CD4-positive, CD25-positive, alpha-beta regulatory T cell (primary cell): ENCODE results near the gene CMTM4. TPM values are rescaled to one million over a fixed set of nuclear protein-coding genes. Genes with fewer than 3 reads are reported as not detected.
"Not testable (repeated sequence)": the region's sequence is repeated elsewhere in the genome, so short reads cannot be mapped to it uniquely, and the experiment has no call there.

Experiments
- ATAC-seq, 2 donors: fragments of 150-1000 bp; cut with Tn5 transposase; one replicate each; pipeline ENCODE4 v1.10.0; 2021; ENCODE audit warnings: low read depth in 2 of 2, moderate number of reproducible peaks in 2 of 2, moderate library complexity in 1 of 2
- DNase-seq, 3 donors: peaks; one replicate each; pipeline versions ENCODE4 v3.0.0 to v3.0.0-alpha.2; 2012 to 2022; ENCODE audit warnings: mixed read lengths in 1 of 3
- H3K27ac ChIP-seq: one replicate; pipeline ENCODE4 v1.7.0; 2013; ENCODE audit warnings: mild to moderate bottlenecking, low read length; ENCODE audit not compliant: insufficient read depth, poor library complexity, severe bottlenecking
- H3K27me3 ChIP-seq: one replicate; pipeline ENCODE4 v1.7.0; 2013; ENCODE audit warnings: low read length; ENCODE audit not compliant: control insufficient read depth, insufficient read depth
- H3K36me3 ChIP-seq: one replicate; pipeline ENCODE4 v1.7.0; 2013; ENCODE audit warnings: mild to moderate bottlenecking, low read length, moderate library complexity; ENCODE audit not compliant: control insufficient read depth, insufficient read depth
- H3K4me1 ChIP-seq: 2 replicates; pipeline ENCODE4 v1.7.0; 2013; ENCODE audit warnings: mild to moderate bottlenecking, low read length; ENCODE audit not compliant: insufficient read depth, control insufficient read depth, poor library complexity, severe bottlenecking
- H3K4me3 ChIP-seq: one replicate; pipeline ENCODE4 v1.7.0; 2013; ENCODE audit warnings: low read depth, mild to moderate bottlenecking, low read length, moderate library complexity
- H3K9me3 ChIP-seq, 2 experiments: 1 replicate in 1 of 2; 2 replicates in 1 of 2; pipeline ENCODE4 v1.7.0; 2013; ENCODE audit warnings: low read length in 2 of 2, mild to moderate bottlenecking in 1 of 2, moderate library complexity in 1 of 2; ENCODE audit not compliant: control insufficient read depth in 2 of 2
- H3K27ac Mint-ChIP-seq, 3 donors: one replicate each; pipeline ENCODE4 v1.8.0; 2020 to 2022; ENCODE audit warnings: mild to moderate bottlenecking in 3 of 3, mixed read lengths in 3 of 3, moderate library complexity in 2 of 3
- H3K27me3 Mint-ChIP-seq: one replicate; pipeline ENCODE4 v1.8.0; 2022; ENCODE audit warnings: mild to moderate bottlenecking, mixed read lengths
- H3K36me3 Mint-ChIP-seq: one replicate; pipeline ENCODE4 v1.8.0; 2020; ENCODE audit warnings: mixed read lengths
- H3K4me1 Mint-ChIP-seq, 4 donors: one replicate each; pipeline ENCODE4 v1.8.0; 2020 to 2022; ENCODE audit warnings: mixed read lengths in 4 of 4, mild to moderate bottlenecking in 1 of 4
- H3K4me3 Mint-ChIP-seq, 4 donors: one replicate each; pipeline ENCODE4 v1.8.0; 2020 to 2022; ENCODE audit warnings: mild to moderate bottlenecking in 4 of 4, mixed read lengths in 4 of 4, moderate library complexity in 3 of 4
- H3K9me3 Mint-ChIP-seq, 7 donors: one replicate each; pipeline ENCODE4 v1.8.0; 2020 to 2022; ENCODE audit warnings: mixed read lengths in 7 of 7, mild to moderate bottlenecking in 3 of 7, moderate library complexity in 2 of 7
- polyA plus RNA-seq, 4 donors: library from polyadenylated mRNA; unstranded; fragments of 300-500 nt; fragmentation: Illumina TruSeq; gene quantifications; one replicate each; pipeline ENCODE4 v1.2.3, GENCODE V29; 2021
- total RNA-seq: library from RNA; stranded (reverse); gene quantifications from one replicate; pipeline ENCODE4 v1.2.3, GENCODE V29; 2022

The CMTM4 gene
- total and polyA plus RNA-seq, 5 donors from 2014 or later: 0.10 to 0.64 (median 0.18) TPM

DNA sequence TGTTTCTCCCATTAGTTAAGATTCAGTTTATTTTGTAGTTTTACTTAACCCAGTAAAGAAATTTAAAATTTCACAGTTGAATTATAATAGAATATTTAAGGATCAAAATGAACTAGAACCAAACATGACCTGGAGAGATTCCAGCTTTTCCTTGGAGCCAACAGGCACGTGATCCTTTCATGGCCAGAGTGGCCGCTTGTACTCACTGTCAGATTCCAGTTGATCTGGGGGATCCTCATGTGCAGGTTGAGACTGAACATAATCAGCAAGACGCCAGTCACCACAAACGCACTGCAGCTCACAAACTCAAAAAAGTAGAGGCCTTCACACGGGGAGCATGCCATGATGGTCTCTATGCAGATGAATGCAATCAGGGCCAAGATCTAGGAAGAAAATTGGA lies 60.3 kb downstream of the CMTM4 start:
- Mint-ChIP-seq H3K4me1 (peaks cover 0 to 2% (median 0%) of the 10 kb centered on the region in 4 donors), H3K27ac (no peak overlapping the region), H3K27me3 (peaks cover 7% of the 10 kb centered on the region), H3K4me3 (no peak overlapping the region), H3K36me3 (no peaks in the 10 kb centered on the region), H3K9me3 (no peaks in the 10 kb centered on the region)
- DNase-seq: no peak
- H3K27ac ChIP-seq: no peak overlapping the region
- no peaks in the 10 kb centered on the region for H3K36me3 ChIP-seq
- no peaks in the 10 kb centered on the region for H3K27me3 ChIP-seq
- H3K4me1 ChIP-seq: no peaks in the 10 kb centered on the region
- no peak overlapping the region for H3K4me3 ChIP-seq
- no peak for ATAC-seq
- H3K9me3 ChIP-seq: no peaks in the 10 kb centered on the region

DNA sequence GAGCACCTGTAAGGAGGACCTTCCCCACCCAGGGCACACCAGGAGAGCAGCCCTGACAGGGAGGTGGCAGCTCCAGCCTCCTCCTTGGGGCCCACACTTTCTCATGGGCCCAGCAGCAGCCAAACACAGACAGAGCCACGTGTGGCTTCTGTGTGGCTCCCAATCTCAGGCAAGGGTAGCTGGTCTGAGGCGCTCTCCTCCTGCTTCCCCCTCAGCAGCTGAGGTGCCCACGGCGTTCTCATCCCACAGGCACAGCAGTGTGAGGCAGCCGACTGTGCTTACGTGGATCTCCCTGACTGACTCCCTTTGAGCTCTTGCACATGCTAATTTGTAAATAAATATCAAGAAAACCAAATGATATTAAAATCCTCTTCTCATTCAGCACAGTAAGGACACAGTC lies 61.1 kb downstream of the CMTM4 start:
- Mint-ChIP-seq H3K4me3 (no peak overlapping the region), H3K4me1 (peaks cover 0 to 2% (median 0%) of the 10 kb centered on the region in 4 donors), H3K27me3 (peaks cover 7% of the 10 kb centered on the region), H3K9me3 (no peaks in the 10 kb centered on the region), H3K36me3 (no peaks in the 10 kb centered on the region), H3K27ac (no peak overlapping the region)
- H3K4me3 ChIP-seq: no peak overlapping the region
- no peak for ATAC-seq
- no peaks in the 10 kb centered on the region for H3K9me3 ChIP-seq
- no peaks in the 10 kb centered on the region for H3K36me3 ChIP-seq
- DNase-seq: no peak
- no peak overlapping the region for H3K27ac ChIP-seq
- no peaks in the 10 kb centered on the region for H3K4me1 ChIP-seq
- no peaks in the 10 kb centered on the region for H3K27me3 ChIP-seq

DNA sequence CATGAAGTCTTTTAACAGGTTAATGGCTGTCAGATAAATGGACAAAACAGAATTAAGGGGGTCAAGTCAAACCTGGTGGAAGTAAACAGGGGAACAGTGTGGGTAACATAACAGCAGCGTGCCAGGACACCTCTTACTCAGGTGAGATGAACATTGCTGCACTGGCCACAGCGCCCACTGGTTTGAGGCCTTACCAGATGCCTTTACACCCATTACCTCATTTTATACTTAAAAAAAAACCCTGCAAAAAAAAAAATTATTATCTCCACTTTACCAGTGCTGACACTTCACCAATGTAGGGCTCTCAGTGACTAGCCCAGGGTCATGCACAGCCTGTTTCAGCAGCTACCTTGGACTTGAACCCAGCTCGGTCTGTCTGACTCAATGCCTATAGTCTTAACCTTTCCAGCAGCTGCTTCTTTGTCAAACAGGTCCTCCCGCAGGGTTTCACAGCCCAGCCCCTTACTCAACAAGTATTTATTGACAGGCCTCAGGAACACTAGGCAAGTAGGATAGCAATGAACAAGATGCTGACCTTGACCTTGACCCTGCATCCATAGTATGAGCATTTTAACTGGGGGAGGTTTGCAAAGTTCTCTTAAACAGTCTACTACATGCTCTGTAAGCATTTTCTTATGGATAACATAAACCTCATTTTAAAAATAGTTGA lies 61.9 kb downstream of the CMTM4 start:
- no peaks in the 10 kb centered on the region for H3K9me3 Mint-ChIP-seq
- ATAC-seq: no peak
- peaks cover 7% of the 10 kb centered on the region for H3K27me3 Mint-ChIP-seq
- Histone ChIP-seq H3K9me3 (no peaks in the 10 kb centered on the region), H3K4me3 (no peak overlapping the region), H3K27ac (no peak overlapping the region), H3K36me3 (no peaks in the 10 kb centered on the region), H3K27me3 (no peaks in the 10 kb centered on the region), H3K4me1 (no peaks in the 10 kb centered on the region)
- DNase-seq: no peak
- H3K36me3 Mint-ChIP-seq: no peaks in the 10 kb centered on the region
- H3K4me3 Mint-ChIP-seq: no peak overlapping the region
- H3K4me1 Mint-ChIP-seq: peaks cover 0 to 2% (median 0%) of the 10 kb centered on the region in 4 donors
- no peak overlapping the region for H3K27ac Mint-ChIP-seq

DNA sequence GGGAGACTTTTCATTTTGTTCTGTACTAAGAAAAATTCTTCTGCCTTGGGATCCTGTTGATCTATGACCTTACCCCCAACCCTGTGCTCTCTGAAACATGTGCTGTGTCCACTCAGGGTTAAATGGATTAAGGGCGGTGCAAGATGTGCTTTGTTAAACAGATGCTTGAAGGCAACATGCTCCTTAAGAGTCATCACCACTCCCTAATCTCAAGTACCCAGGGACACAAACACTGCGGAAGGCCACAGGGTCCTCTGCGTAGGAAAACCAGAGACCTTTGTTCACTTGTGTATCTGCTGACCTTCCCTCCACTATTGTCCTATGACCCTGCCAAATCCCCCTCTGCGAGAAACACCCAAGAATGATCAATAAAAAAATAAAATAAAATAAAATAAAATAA lies 65.0 kb downstream of the CMTM4 start:
- not testable (repeated sequence) for H3K4me3 Mint-ChIP-seq, H3K4me3 ChIP-seq, DNase-seq, H3K36me3 Mint-ChIP-seq, H3K9me3 Mint-ChIP-seq, H3K27me3 ChIP-seq, H3K27ac ChIP-seq, ATAC-seq, H3K27me3 Mint-ChIP-seq, H3K4me1 Mint-ChIP-seq, H3K9me3 ChIP-seq, H3K4me1 ChIP-seq, H3K27ac Mint-ChIP-seq, H3K36me3 ChIP-seq

DNA sequence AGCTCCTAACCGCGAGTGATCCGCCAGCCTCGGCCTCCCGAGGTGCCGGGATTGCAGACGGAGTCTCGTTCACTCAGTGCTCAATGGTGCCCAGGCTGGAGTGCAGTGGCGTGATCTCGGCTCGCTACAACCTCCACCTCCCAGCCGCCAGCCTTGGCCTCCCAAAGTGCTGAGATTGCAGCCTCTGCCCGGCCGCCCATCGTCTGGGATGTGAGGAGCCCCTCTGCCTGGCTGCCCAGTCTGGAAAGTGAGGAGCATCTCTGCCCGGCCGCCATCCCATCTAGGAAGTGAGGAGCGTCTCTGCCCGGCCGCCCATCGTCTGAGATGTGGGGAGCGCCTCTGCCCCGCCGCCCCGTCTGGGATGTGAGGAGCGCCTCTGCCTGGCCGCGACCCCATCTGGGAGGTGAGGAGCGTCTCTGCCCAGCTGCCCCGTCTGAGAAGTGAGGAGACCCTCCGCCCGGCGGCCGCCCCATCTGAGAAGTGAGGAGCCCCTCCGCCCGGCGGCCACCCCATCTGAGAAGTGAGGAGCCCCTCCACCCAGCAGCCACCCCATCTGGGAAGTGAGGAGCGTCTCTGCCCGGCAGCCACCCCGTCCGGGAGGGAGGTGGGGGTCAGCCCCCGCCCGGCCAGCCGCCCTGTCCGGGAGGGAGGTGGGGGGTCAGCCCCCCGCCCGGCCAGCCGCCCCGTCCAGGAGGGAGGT lies 65.8 kb downstream of the CMTM4 start:
- not testable (repeated sequence) for ATAC-seq, H3K9me3 Mint-ChIP-seq, H3K36me3 Mint-ChIP-seq, DNase-seq, H3K36me3 ChIP-seq, H3K4me3 ChIP-seq, H3K27ac ChIP-seq, H3K4me3 Mint-ChIP-seq, H3K4me1 Mint-ChIP-seq, H3K27me3 Mint-ChIP-seq, H3K4me1 ChIP-seq, H3K27me3 ChIP-seq, H3K9me3 ChIP-seq, H3K27ac Mint-ChIP-seq

DNA sequence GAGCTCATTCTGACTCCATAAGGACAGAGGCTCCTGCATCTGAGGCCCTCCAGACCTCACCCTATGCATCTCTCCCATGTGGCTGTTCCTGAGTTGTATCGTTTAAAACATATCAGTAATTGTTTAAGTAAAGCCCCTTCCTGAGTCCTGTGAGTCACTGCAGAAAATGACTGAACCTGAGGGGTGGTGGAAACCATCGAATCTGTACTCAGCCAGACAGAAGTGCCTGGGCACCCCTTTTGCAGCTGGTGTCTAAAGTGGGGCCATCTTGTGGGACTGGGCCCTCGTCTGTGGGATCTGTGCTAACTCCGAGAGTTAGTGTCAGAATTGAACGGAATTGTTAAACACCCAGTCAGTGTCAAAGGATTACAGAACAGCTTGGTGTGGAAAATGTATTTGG lies 66.7 kb downstream of the CMTM4 start:
- Histone ChIP-seq H3K27ac (no peak overlapping the region), H3K4me3 (no peak overlapping the region), H3K27me3 (no peaks in the 10 kb centered on the region), H3K36me3 (no peaks in the 10 kb centered on the region), H3K4me1 (no peaks in the 10 kb centered on the region), H3K9me3 (no peaks in the 10 kb centered on the region)
- H3K9me3 Mint-ChIP-seq: no peaks in the 10 kb centered on the region
- no peaks in the 10 kb centered on the region for H3K27me3 Mint-ChIP-seq
- H3K4me3 Mint-ChIP-seq: no peak overlapping the region
- H3K27ac Mint-ChIP-seq: no peak overlapping the region
- ATAC-seq (no peak), DNase-seq (no peak)
- H3K4me1 Mint-ChIP-seq: no peaks in the 10 kb centered on the region
- H3K36me3 Mint-ChIP-seq: no peaks in the 10 kb centered on the region

DNA sequence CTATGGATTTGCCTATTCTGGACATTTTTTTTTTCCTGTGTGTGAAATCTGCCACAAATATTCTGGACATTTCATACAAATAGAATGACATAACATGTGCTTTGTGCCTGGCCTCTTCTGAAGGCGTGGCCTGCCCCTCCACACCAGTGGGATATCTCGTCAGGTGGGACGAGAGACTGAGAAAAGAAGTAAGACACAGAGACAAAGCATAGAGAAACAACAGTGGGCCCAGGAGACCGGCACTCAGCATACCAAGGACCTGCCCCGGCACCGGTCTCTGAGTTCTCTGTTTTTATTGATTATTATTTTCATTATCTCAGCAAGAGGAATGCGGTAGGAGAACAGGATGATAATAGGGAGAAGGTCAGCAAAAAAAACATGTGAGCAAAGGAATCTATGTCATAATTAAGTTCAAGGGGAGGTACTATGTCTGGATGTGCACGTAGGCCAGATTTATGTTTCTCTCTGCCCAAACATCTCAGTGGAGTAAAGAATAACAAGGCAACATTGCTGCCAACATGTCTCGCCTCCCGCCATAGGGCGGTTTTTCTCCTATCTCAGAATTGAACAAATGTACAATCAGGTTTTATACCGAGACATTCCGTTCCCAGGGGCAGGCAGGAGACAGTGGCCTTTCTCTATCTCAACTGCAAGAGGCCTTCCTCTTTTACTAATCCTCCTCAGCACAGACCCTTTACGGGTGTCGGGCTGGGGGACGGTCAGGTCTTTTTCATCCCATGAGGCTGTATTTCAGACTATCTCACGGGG lies 68.7 kb downstream of the CMTM4 start:
- not testable (repeated sequence) for H3K9me3 Mint-ChIP-seq, H3K27me3 Mint-ChIP-seq, H3K4me3 ChIP-seq, H3K9me3 ChIP-seq, H3K36me3 Mint-ChIP-seq, H3K4me1 ChIP-seq, DNase-seq, H3K27ac Mint-ChIP-seq, ATAC-seq, H3K4me3 Mint-ChIP-seq, H3K27me3 ChIP-seq, H3K27ac ChIP-seq, H3K36me3 ChIP-seq, H3K4me1 Mint-ChIP-seq
